HL-60 (cell line): ENCODE data around the gene ACVRL1.

Source experiments
- DNase-seq, 2 experiments: peaks; one replicate each; pipeline ENCODE4 v3.0.0-alpha.2; 2010 to 2020; ENCODE audit warnings: low read depth in 1 of 2, low spot score in 1 of 2
- H3K27ac ChIP-seq: fragments of 250-450 bp; sonication (Bioruptor Pico); replicated peaks from 2 replicates; pipeline ENCODE4 v1.5.1; 2020; ENCODE audit warnings: mild to moderate bottlenecking, moderate library complexity
- H3K27me3 ChIP-seq: fragments of 250-450 bp; sonication (Bioruptor Pico); 2 replicates; pipeline ENCODE4 v1.5.1; 2021; ENCODE audit warnings: mild to moderate bottlenecking, moderate library complexity; ENCODE audit not compliant: insufficient read depth, poor library complexity, severe bottlenecking
- H3K4me3 ChIP-seq: replicated peaks from 2 replicates; pipeline ENCODE4 v1.5.1; 2011; ENCODE audit warnings: mild to moderate bottlenecking, control low read depth, low read length; ENCODE audit not compliant: insufficient read depth
- CTCF ChIP-seq: IDR thresholded peaks from one replicate; pipeline ENCODE4 v1.5.1; 2011; ENCODE audit warnings: low read length, control low read depth, inconsistent platforms; ENCODE audit not compliant: insufficient read depth
- GABPA ChIP-seq: IDR thresholded peaks from 2 replicates; pipeline ENCODE4 v1.6.1; 2012; ENCODE audit warnings: low read depth
- POLR2AphosphoS5 ChIP-seq: IDR thresholded peaks from 2 replicates; pipeline ENCODE4 v1.6.1; 2012; ENCODE audit warnings: low read depth
- REST ChIP-seq: IDR thresholded peaks from 2 replicates; pipeline ENCODE4 v1.6.1; 2012; ENCODE audit warnings: low read depth; ENCODE audit not compliant: insufficient replicate concordance
- SPI1 ChIP-seq: IDR thresholded peaks from 2 replicates; pipeline ENCODE4 v1.6.1; 2012; ENCODE audit warnings: low read depth, mild to moderate bottlenecking, borderline replicate concordance

ACVRL1 gene

GRCh38 chr12:51953089-51953488 is 45.8 kb downstream of the ACVRL1 start:
- DNase-seq = no peak
- Histone ChIP-seq H3K4me3 (peak overlapping the region; percentile 86), H3K27ac (no peak overlapping the region), H3K27me3 (peaks cover 3% of the 10 kb centered on the region)
- TF ChIP-seq POLR2AphosphoS5 (no peak), SPI1 (no peak), CTCF (no peak), REST (no peak), GABPA (no peak)

- H3K4me3 ChIP-seq = no peak overlapping the region
- H3K27ac ChIP-seq = no peak overlapping the region
- TF ChIP-seq REST (no peak), SPI1 (no peak), CTCF (no peak), POLR2AphosphoS5 (no peak), GABPA (no peak)
- DNase-seq = no peak
- peaks cover 3% of the 10 kb centered on the region for H3K27me3 ChIP-seq
Measured at GRCh38 chr12:51953864-51954263, 46.6 kb downstream of the ACVRL1 start.

- no peak for TF ChIP-seq POLR2AphosphoS5
- TF ChIP-seq CTCF = no peak
- TF ChIP-seq REST = no peak
- TF ChIP-seq GABPA = no peak
- no peak for TF ChIP-seq SPI1
- peak; percentile 32 to 86 for DNase-seq
- peak overlapping the region; percentile 10 for H3K27ac ChIP-seq
- peaks cover 3% of the 10 kb centered on the region for H3K27me3 ChIP-seq
- H3K4me3 ChIP-seq = no peak overlapping the region
Measured at GRCh38 chr12:51954561-51955361, 47.5 kb downstream of the ACVRL1 start.
